SIG-M5 (cell line): ENCODE data around the gene TMEM109.

Experiments
- DNase-seq: peaks from one replicate; lab custom pipeline; 2025; lab: John Stamatoyannopoulos, UW

The TMEM109 gene

GRCh38 chr11:60942219-60942618 lies 28.3 kb downstream of the TMEM109 start:
- no peak for DNase-seq

DNA sequence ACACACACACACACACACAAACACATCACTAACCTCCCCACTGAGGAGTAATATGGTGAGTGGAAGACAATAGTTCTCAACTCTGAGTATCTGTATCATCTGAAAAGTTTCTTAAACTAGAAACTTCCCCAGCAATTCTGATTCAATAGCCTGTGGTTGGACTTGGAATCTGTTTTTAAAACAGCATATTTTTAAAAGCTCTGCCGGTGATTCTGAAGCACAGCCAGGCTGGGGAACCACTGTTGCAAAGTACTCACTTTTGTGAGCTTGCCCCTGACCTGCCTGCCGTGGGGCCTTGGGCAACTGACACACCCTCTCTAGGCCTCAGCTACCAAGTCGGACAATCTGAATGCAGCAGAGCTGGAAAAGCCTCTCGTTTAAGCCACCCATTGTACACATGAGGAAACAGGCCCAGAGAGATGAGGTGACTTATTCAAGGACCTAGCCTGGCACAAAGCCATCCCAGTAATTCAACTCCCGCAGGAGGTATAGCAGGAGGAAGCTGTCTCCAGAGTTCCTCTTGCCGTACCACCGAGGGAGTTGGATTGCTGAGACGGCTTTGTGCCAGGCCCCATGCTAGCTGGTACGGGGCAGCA lies 29.1 kb downstream of the TMEM109 start:
- DNase-seq = no peak

GRCh38 chr11:60944490-60945294 lies 30.7 kb downstream of the TMEM109 start:
- DNase-seq = no peak

DNA sequence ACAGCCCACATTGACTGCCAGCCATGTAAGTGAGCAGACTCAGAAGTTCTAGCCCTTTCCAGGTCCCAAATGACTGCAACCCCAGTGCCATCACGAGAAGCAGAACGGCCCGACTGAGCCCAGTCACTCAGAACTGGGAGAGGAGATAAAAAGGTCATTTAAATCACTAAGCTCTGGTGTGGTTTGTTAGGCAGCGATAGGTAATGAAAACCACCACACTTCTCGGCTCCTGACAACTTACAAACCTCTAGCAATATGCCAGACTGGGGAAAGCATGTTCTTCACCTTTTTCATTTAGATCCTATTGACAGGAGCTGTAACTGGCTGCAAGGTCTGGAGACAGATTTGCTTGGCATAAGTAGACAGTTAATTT lies 31.3 kb downstream of the TMEM109 start:
- DNase-seq = no peak

DNA sequence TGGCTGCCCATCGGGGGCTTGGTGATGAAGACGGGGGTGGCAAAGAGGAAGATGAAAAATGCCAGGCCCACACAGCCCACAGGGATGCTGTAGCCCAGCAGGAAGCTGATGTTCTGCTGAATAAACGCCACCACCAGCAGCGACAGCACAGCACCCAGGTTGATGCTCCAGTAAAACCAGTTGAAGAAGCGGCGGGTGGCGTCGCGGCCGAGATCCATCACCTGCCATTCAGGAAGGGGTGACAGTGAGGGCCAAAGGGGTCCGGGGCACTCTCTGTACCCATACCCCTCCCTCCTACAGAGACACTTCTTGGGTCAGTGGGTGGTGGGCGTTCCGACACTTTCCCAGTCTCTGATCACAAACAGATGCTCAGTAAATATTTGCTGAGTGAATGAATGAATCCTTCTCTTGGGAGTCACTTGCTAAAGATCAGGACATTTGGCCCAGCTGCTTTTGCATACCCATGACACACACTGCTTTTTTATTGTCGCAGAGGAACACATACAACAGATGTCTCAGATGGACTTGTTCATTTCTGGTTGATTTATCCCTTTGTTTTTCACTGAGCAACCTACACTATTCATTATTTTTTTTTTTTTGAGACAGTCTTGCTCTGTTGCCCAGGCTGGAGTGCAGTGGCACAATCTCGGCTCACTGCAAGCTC lies 32.8 kb downstream of the TMEM109 start:
- DNase-seq = no peak

GRCh38 chr11:60947700-60948099 lies 33.7 kb downstream of the TMEM109 start:
- DNase-seq = no peak

GRCh38 chr11:60948250-60948649 lies 34.3 kb downstream of the TMEM109 start:
- no peak for DNase-seq

DNA sequence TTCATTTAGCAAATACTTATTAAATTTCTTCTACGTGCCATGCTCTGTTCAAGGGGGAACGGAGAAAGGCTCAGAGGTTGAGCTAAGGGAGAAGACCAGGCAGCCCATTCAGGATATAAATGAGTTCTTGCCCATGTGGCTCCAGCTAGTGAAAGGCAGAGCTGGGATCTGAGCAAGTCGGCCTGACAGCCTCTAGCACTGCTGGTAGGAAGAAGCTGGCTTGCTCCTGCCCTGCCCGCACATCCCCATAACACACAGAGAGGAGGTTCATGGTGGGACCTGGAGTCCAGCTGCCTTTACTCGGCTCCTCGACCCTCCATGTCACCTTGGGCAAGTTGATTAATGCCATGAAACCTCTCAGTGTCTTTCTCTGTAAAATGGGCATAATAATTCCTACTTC lies 36.1 kb downstream of the TMEM109 start:
- DNase-seq = no peak

DNA sequence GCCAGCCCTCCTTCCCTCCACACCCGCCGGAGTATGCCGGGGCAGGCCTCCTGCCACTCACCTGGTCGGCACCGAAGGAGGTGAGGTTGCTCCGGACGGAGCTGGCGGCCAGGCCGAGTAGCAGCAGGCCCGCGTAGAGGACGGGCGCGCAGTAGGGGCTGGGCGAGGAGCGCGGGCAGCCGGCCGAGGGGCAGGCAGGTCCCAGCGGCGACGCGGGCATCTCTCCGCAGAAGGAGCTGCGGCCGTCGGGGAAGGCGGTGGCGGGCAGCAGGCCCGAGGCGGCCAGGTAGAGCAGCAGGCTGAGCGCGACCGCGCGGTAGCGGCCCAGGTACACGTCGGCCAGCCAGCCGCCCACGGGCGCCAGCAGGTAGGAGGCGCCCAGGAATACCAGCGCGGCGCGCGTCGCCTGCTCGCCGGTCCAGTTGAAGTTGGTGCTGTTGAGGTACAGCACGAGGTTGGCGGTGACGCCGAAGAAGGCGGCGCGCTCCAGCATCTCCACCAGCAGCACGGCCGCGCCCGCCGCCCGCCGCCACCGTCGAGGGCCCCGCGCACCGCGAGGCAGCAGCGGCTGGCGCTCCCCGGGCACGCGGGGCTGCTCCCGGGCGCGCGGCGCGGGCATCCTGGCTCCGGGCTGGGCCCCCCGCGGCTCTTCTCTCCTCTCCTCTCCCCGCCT lies 37.1 kb downstream of the TMEM109 start:
- DNase-seq = no peak

- DNase-seq = no peak
Observed at GRCh38 chr11:60951606-60951903, 37.6 kb downstream of the TMEM109 start.

GRCh38 chr11:60951904-60952741 lies 38.2 kb downstream of the TMEM109 start, which contains the start of gene SLC15A3:
SLC15A3 (minus strand) TSS chr11:60952176; CDS start chr11:60951551, 625 bp downstream.
- peak; percentile 57 for DNase-seq

- DNase-seq = no peak
Observed at GRCh38 chr11:60952742-60953170, 38.8 kb downstream of the TMEM109 start.

- no peak for DNase-seq
Observed at GRCh38 chr11:60953781-60954180, 39.8 kb downstream of the TMEM109 start.

- no peak for DNase-seq
Observed at GRCh38 chr11:60954421-60954820, 40.5 kb downstream of the TMEM109 start.

- no peak for DNase-seq
Observed at GRCh38 chr11:60955571-60955970, 41.6 kb downstream of the TMEM109 start.

DNA sequence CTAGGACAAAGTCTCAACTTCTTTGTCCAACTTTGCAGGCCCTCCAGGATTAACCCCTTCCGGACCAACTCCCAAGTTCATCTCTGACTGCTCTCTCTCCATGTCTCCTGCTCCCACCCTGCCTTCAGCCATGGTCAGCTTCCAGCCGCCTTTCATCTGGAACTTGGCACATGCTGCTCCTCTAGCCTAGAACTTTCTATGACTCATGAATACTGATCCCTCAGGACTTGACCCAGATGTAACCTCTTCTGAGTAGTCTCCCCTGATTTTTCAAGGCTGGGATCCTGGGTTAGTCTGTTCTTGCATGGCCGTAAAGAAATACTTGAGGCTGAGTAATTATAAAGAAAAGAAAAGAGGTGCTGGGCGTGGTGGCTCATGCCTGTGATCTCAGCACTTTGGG lies 43.2 kb downstream of the TMEM109 start:
- DNase-seq = no peak

- DNase-seq = no peak
Observed at GRCh38 chr11:60959431-60959830, 45.5 kb downstream of the TMEM109 start.

- DNase-seq = no peak
Observed at GRCh38 chr11:60960405-60960804, 46.4 kb downstream of the TMEM109 start.

GRCh38 chr11:60964801-60965200 lies 50.8 kb downstream of the TMEM109 start:
- no peak for DNase-seq

DNA sequence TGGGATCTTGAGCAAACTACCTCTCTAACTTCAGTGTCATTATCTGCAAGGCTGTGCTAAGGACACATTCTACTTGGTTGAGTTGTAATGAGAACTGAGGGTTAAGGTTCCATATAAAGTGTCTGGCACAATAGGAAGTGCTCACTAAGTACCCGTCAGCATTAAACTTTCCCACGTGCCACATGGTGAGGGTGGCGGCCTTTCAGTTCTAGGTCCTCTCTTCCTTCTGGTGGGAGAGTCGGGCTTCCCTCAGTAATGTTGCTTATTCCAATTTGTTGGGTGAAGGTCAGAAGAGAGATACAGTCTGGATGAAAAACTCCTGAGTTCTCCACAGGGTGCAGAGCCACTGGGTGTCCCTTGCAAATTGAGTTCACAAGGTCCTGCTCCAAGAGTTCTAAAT lies 52.9 kb downstream of the TMEM109 start:
- no peak for DNase-seq

GRCh38 chr11:60968223-60968622 lies 54.3 kb downstream of the TMEM109 start:
- no peak for DNase-seq

- no peak for DNase-seq
Observed at GRCh38 chr11:60970369-60970774, 56.4 kb downstream of the TMEM109 start.
